H9 (cell line): ENCODE measurements around the gene TP53BP1. TPM values are rescaled to one million over a fixed set of nuclear protein-coding genes. Genes with fewer than 3 reads are reported as not detected.
A peak's percentile ranks its signal among the peaks of the same experiment; 100 is the strongest.

Source experiments
- DNase-seq: peaks from one replicate; pipeline ENCODE4 v3.0.0-alpha.2; 2017
- H2AFZ ChIP-seq: one replicate; pipeline ENCODE4 v1.6.1; 2013; ENCODE audit warnings: mild to moderate bottlenecking, low read length, control low read depth, moderate library complexity
- H2AK5ac ChIP-seq: 2 replicates; pipeline ENCODE4 v1.6.1; 2013; ENCODE audit warnings: low read length, control low read depth, mixed read lengths; ENCODE audit not compliant: insufficient read length
- H2BK120ac ChIP-seq: one replicate; pipeline ENCODE4 v1.6.1; 2013; ENCODE audit warnings: low read depth, mild to moderate bottlenecking, low read length, control low read depth, inconsistent platforms; ENCODE audit not compliant: poor library complexity, severe bottlenecking
- H2BK12ac ChIP-seq: 2 replicates; pipeline ENCODE4 v1.6.1; 2013; ENCODE audit warnings: low read length, control low read depth, mixed read lengths, low read depth; ENCODE audit not compliant: insufficient read length
- H2BK15ac ChIP-seq: 2 replicates; pipeline ENCODE4 v1.6.1; 2013; ENCODE audit warnings: low read depth, low read length, control low read depth
- H2BK20ac ChIP-seq: one replicate; pipeline ENCODE4 v1.6.1; 2013; ENCODE audit warnings: low read depth, mild to moderate bottlenecking, low read length, control low read depth, inconsistent platforms; ENCODE audit not compliant: poor library complexity, severe bottlenecking
- H2BK5ac ChIP-seq: 2 replicates; pipeline ENCODE4 v1.6.1; 2013; ENCODE audit warnings: low read length, control low read depth, mixed read lengths; ENCODE audit not compliant: insufficient read length
- H3K14ac ChIP-seq: 2 replicates; pipeline ENCODE4 v1.6.1; 2013; ENCODE audit warnings: low read length, control low read depth; ENCODE audit not compliant: insufficient read depth
- H3K18ac ChIP-seq: 2 replicates; pipeline ENCODE4 v1.6.1; 2013; ENCODE audit warnings: low read depth, mild to moderate bottlenecking, mixed read lengths, low read length, control low read depth; ENCODE audit not compliant: insufficient read length
- H3K23ac ChIP-seq: 2 replicates; pipeline ENCODE4 v1.6.1; 2013; ENCODE audit warnings: low read length, control low read depth, mixed read lengths, low read depth; ENCODE audit not compliant: insufficient read length
- H3K23me2 ChIP-seq: 2 replicates; pipeline ENCODE4 v1.6.1; 2013; ENCODE audit warnings: low read depth, mild to moderate bottlenecking, mixed read lengths, low read length, control low read depth; ENCODE audit not compliant: insufficient read length, poor library complexity, severe bottlenecking
- H3K27ac ChIP-seq: 2 replicates; pipeline ENCODE4 v1.5.1; 2013; ENCODE audit warnings: low read length, control low read depth, mixed read lengths, low read depth; ENCODE audit not compliant: insufficient read length
- H3K27me3 ChIP-seq: 2 replicates; pipeline ENCODE4 v1.6.1; 2013; ENCODE audit warnings: low read length, control low read depth, inconsistent platforms; ENCODE audit not compliant: insufficient read depth
- H3K4ac ChIP-seq: 2 replicates; pipeline ENCODE4 v1.6.1; 2013; ENCODE audit warnings: low read depth, mild to moderate bottlenecking, control low read depth, inconsistent platforms, low read length, moderate library complexity
- H3K4me1 ChIP-seq: 2 replicates; pipeline ENCODE4 v1.6.1; 2013; ENCODE audit warnings: low read length, control low read depth, inconsistent platforms; ENCODE audit not compliant: insufficient read depth
- H3K4me2 ChIP-seq: 2 replicates; pipeline ENCODE4 v1.6.1; 2013; ENCODE audit warnings: low read length, control low read depth, mixed read lengths; ENCODE audit not compliant: insufficient read length, insufficient read depth
- H3K56ac ChIP-seq: 2 replicates; pipeline ENCODE4 v1.6.1; 2013; ENCODE audit warnings: low read depth, mild to moderate bottlenecking, mixed read lengths, low read length, control low read depth; ENCODE audit not compliant: insufficient read length
- H3K79me1 ChIP-seq: 2 replicates; pipeline ENCODE4 v1.6.1; 2013; ENCODE audit warnings: low read depth, mild to moderate bottlenecking, moderate library complexity, low read length, control low read depth, inconsistent platforms; ENCODE audit not compliant: insufficient read depth, poor library complexity, severe bottlenecking
- H3K79me2 ChIP-seq: 2 replicates; pipeline ENCODE4 v1.6.1; 2013; ENCODE audit warnings: low read length, control low read depth, inconsistent platforms; ENCODE audit not compliant: insufficient read depth
- H3K9ac ChIP-seq: 2 replicates; pipeline ENCODE4 v1.6.1; 2013; ENCODE audit warnings: low read length, control low read depth, mixed read lengths; ENCODE audit not compliant: insufficient read length; ENCODE audit errors: extremely low read depth
- H3K9me3 ChIP-seq: one replicate; pipeline ENCODE4 v1.6.1; 2013; ENCODE audit warnings: low read depth, low read length, inconsistent platforms; ENCODE audit not compliant: control insufficient read depth
- H3T11ph ChIP-seq: one replicate; pipeline ENCODE4 v1.6.1; 2013; ENCODE audit warnings: mild to moderate bottlenecking, low read length, control low read depth, inconsistent platforms
- H4K20me1 ChIP-seq: one replicate; pipeline ENCODE4 v1.6.1; 2013; ENCODE audit not compliant: control insufficient read depth, insufficient read length, insufficient read depth
- H4K5ac ChIP-seq: 2 replicates; pipeline ENCODE4 v1.6.1; 2013; ENCODE audit warnings: low read depth, mild to moderate bottlenecking, mixed read lengths, low read length, control low read depth; ENCODE audit not compliant: insufficient read length
- H4K8ac ChIP-seq: replicated peaks from 2 replicates; pipeline ENCODE4 v1.6.1; 2013; ENCODE audit warnings: low read length, control low read depth, mixed read lengths, low read depth; ENCODE audit not compliant: insufficient read length
- H4K91ac ChIP-seq: 2 replicates; pipeline ENCODE4 v1.6.1; 2013; ENCODE audit warnings: low read depth, mild to moderate bottlenecking, moderate library complexity, mixed read lengths, low read length, control low read depth; ENCODE audit not compliant: insufficient read length
- H3K27ac Mint-ChIP-seq, 3 experiments: 2 replicates in 2 of 3; 3 replicates in 1 of 3; pipeline ENCODE4 v1.8.0; 2020 to 2021; ENCODE audit warnings: mixed read lengths in 3 of 3, mild to moderate bottlenecking in 1 of 3, moderate library complexity in 1 of 3
- H3K27me3 Mint-ChIP-seq: 2 replicates; pipeline ENCODE4 v1.8.0; 2021; ENCODE audit warnings: low read depth, mild to moderate bottlenecking, moderate library complexity, mixed read lengths
- H3K36me3 Mint-ChIP-seq, 3 experiments: 2 replicates in 2 of 3; 3 replicates in 1 of 3; pipeline ENCODE4 v1.8.0; 2020 to 2021; ENCODE audit warnings: low read depth in 3 of 3, mixed read lengths in 3 of 3; ENCODE audit not compliant: insufficient read depth in 1 of 3
- H3K4me1 Mint-ChIP-seq, 2 experiments: 2 replicates each; pipeline ENCODE4 v1.8.0; 2020; ENCODE audit warnings: mixed read lengths in 2 of 2
- H3K4me3 Mint-ChIP-seq, 2 experiments: 2 replicates in 1 of 2; 3 replicates in 1 of 2; pipeline ENCODE4 v1.8.0; 2020 to 2021; ENCODE audit warnings: mild to moderate bottlenecking in 2 of 2, mixed read lengths in 2 of 2, moderate library complexity in 1 of 2
- H3K9me3 Mint-ChIP-seq, 2 experiments: 2 replicates in 1 of 2; 3 replicates in 1 of 2; pipeline ENCODE4 v1.8.0; 2020; ENCODE audit warnings: mild to moderate bottlenecking in 2 of 2, mixed read lengths in 2 of 2, moderate library complexity in 1 of 2
- WGBS: extraction: QIAGEN DNeasy Blood & Tissue Kit; methylation state at CpG from one replicate; pipeline ENCODE4 v1.1.7; 2013; ENCODE audit warnings: missing lambda C conversion rate, low lambda C conversion rate, mixed read lengths; ENCODE audit not compliant: insufficient read length; ENCODE audit errors: extremely low coverage; 5-methylcytosine and 5-hydroxymethylcytosine counted together
- total RNA-seq: library from RNA; stranded (reverse); gene quantifications from 2 replicates; pipeline ENCODE4 v1.2.1, GENCODE V29; 2021
- TF ChIP-seq, protein P1 (sequence below): fragments of 200-600 bp; sonication (generic); conservative IDR thresholded peaks from 3 replicates; pipeline ENCODE4 v1.8.0; 2021; ENCODE audit warnings: antibody characterized with exemption, mild to moderate bottlenecking

The TP53BP1 gene
- total RNA-seq, 1 experiment from 2014 or later = 81.5 TPM

- Histone ChIP-seq H2BK120ac (no peak overlapping the region), H3K18ac (no peak overlapping the region), H3K9me3 (no peaks in the 10 kb centered on the region), H4K5ac (no peak overlapping the region), H2BK12ac (no peak overlapping the region), H2BK20ac (no peak overlapping the region), H3K79me2 (no peaks in the 10 kb centered on the region), H3K4ac (no peak overlapping the region), H3K14ac (no peak overlapping the region), H4K91ac (no peak overlapping the region), H4K20me1 (no peaks in the 10 kb centered on the region), H4K8ac (no peak overlapping the region), H2AK5ac (no peak overlapping the region), H3K9ac (no peak overlapping the region), H2BK5ac (no peak overlapping the region), H2AFZ (no peak overlapping the region), H3K27me3 (no peaks in the 10 kb centered on the region), H3K56ac (no peak overlapping the region), H3K23ac (no peak overlapping the region), H3K4me2 (no peak overlapping the region), H3K23me2 (no peaks in the 10 kb centered on the region), H3K4me1 (no peaks in the 10 kb centered on the region), H2BK15ac (no peak overlapping the region), H3T11ph (no peak overlapping the region), H3K27ac (no peak overlapping the region), H3K79me1 (no peaks in the 10 kb centered on the region)
- Mint-ChIP-seq H3K36me3 (peaks cover 35 to 89% (median 82%) of the 10 kb centered on the region in 3 experiments), H3K27me3 (no peaks in the 10 kb centered on the region), H3K27ac (peak overlapping the region in 1 of 3 experiments; percentile 78; a peak in 3 of 7 replicates), H3K4me1 (no peaks in the 10 kb centered on the region), H3K9me3 (no peaks in the 10 kb centered on the region), H3K4me3 (no peak overlapping the region)
- TF ChIP-seq, protein P1, sequence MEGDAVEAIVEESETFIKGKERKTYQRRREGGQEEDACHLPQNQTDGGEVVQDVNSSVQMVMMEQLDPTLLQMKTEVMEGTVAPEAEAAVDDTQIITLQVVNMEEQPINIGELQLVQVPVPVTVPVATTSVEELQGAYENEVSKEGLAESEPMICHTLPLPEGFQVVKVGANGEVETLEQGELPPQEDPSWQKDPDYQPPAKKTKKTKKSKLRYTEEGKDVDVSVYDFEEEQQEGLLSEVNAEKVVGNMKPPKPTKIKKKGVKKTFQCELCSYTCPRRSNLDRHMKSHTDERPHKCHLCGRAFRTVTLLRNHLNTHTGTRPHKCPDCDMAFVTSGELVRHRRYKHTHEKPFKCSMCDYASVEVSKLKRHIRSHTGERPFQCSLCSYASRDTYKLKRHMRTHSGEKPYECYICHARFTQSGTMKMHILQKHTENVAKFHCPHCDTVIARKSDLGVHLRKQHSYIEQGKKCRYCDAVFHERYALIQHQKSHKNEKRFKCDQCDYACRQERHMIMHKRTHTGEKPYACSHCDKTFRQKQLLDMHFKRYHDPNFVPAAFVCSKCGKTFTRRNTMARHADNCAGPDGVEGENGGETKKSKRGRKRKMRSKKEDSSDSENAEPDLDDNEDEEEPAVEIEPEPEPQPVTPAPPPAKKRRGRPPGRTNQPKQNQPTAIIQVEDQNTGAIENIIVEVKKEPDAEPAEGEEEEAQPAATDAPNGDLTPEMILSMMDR = no peak
- DNase-seq = no peak
- no CpG with 5 or more reads among the region's 8 CpGs for WGBS
Observed at GRCh38 chr15:43403616-43404015, 89.3 kb downstream of the TP53BP1 start.
